HG02571 (cell line): ENCODE results near the gene SUPT6H.
"Not testable (repeated sequence)": the region's sequence is repeated elsewhere in the genome, so short reads cannot be mapped to it uniquely, and the experiment has no call there.

ENCODE experiments used
- ATAC-seq: cut with Tn5 transposase; IDR thresholded peaks from one replicate; pipeline ENCODE4 v1.9.1; 2021; ENCODE audit warnings: mild to moderate bottlenecking, moderate library complexity; ENCODE audit not compliant: unreplicated experiment

Gene SUPT6H

DNA sequence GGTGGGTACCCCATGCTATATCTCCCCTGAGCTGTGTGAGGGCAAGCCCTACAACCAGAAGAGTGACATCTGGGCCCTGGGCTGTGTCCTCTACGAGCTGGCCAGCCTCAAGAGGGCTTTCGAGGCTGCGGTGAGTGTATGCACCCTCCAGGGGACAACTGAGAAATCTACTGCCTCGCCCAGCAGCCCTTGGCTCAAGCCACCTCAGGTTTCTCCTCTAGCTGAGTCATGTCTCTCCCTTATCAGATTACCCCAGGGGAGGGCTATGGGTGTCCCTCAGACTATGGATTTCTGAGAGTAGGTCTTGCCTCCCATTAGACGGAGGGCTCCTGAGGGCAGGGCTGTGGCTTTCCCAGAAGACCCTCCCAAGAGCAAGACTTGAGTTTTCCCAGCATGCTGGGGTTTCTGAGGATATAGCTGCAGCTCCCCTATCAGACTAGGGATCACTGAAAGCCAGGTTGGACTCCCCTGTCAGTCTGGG is 73.3 kb downstream of the SUPT6H start:
- no peak for ATAC-seq

DNA sequence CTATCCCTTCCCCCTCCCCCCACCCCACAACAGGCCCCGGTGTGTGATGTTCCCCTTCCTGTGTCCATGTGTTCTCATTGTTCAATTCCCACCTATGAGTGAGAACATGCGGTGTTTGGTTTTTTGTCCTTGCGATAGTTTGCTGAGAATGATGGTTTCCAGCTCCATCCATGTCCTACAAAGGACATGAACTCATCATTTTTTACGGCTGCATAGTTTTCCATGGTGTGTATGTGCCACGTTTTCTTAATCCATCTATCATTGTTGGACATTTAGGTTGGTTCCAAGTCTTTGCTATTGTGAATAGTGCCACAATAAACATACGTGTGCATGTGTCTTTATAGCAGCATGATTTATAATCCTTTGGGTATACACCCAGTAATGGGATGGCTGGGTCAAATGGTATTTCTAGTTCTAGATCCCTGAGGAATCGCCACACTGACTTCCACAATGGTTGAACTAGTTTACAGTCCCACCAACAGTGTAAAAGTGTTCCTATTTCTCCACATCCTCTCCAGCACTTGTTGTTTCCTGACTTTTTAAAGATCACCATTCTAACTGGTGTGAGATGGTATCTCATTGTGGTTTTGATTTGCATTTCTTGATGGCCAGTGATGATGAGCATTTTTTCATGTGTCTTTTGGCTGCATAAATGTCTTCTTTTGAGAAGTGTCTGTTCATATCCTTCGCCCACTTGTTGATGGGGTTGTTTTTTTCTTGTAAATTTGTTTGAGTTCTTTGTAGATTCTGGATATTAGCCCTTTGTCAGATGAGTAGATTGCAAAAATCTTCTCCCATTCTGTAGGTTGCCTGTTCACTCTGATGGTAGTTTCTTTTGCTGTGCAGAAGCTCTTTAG is 74.1 kb downstream of the SUPT6H start:
- not testable (repeated sequence) for ATAC-seq

DNA sequence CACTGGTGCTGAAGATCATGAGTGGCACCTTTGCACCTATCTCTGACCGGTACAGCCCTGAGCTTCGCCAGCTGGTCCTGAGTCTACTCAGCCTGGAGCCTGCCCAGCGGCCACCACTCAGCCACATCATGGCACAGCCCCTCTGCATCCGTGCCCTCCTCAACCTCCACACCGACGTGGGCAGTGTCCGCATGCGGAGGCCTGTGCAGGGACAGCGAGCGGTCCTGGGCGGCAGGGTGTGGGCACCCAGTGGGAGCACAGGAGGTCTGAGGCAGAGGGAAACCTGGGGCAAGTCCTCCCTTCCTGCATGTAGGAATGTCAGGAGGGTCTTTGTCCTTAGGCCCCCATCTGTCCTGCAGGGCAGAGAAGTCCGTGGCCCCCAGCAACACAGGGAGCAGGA is 75.3 kb downstream of the SUPT6H start:
- ATAC-seq = no peak

DNA sequence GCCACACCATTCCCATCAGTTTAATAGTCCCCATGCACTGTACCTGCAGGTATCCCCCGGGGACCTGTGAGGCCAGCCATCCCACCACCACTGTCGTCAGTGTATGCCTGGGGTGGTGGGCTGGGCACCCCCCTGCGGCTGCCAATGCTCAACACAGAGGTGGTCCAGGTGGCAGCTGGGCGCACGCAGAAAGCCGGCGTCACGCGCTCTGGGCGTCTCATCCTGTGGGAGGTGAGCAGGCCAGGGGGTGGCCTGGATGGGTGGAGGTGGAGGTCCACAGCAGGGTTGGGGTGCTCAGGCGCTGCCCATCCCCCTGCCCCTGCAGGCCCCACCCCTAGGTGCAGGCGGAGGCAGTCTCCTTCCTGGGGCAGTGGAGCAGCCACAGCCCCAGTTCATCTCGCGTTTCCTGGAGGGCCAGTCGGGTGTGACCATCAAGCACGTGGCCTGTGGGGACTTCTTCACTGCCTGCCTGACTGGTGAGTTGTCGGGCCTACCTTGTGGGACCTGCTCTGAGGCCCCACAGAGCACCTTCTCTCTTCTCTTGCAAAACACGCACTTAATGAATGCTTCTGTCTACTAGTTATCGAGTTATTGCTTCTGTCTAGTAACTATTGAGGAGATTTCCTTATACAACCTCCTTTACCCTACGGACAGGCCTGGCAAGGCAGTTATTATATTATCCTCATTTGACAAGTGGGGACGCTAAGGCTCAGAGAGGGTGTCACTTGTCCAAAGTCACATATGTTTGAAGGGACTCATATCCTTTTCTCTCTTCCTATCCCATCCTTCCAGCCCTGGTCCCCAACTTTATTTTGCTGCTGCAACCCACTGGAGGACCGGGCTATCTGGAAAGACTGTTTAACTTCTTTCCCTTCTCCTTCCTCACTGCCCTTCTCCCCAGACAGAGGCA is 76.0 kb downstream of the SUPT6H start:
- ATAC-seq = peak; percentile 50

DNA sequence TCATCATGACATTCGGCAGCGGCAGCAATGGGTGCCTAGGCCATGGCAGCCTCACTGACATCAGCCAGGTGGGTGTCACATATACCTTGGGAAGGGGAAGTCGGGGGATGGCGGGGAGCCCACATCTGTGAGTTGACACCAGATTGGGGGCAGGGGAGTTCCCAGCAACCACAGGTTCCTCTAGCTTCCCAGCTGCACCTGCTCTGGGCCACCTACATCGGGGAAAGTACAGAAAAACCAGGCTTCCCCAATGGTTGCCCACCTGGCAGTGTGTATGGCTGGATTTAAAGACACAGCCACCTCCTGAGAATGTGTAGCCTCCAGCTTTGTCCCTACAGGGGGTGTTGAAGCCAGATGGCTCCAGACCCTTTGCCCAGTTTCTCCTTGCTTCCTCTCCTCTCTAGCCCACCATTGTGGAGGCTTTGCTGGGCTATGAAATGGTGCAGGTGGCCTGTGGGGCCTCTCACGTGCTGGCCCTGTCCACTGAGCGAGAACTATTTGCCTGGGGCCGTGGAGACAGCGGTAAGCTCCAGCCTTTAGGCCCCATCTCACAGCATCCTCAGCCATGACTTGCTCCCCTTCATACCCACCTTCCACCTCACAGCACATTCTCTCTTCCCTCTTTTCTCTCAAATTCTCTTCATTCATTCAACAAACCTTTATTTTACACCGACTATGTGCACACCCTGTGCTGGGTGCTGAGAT is 76.8 kb downstream of the SUPT6H start:
- ATAC-seq = no peak

DNA sequence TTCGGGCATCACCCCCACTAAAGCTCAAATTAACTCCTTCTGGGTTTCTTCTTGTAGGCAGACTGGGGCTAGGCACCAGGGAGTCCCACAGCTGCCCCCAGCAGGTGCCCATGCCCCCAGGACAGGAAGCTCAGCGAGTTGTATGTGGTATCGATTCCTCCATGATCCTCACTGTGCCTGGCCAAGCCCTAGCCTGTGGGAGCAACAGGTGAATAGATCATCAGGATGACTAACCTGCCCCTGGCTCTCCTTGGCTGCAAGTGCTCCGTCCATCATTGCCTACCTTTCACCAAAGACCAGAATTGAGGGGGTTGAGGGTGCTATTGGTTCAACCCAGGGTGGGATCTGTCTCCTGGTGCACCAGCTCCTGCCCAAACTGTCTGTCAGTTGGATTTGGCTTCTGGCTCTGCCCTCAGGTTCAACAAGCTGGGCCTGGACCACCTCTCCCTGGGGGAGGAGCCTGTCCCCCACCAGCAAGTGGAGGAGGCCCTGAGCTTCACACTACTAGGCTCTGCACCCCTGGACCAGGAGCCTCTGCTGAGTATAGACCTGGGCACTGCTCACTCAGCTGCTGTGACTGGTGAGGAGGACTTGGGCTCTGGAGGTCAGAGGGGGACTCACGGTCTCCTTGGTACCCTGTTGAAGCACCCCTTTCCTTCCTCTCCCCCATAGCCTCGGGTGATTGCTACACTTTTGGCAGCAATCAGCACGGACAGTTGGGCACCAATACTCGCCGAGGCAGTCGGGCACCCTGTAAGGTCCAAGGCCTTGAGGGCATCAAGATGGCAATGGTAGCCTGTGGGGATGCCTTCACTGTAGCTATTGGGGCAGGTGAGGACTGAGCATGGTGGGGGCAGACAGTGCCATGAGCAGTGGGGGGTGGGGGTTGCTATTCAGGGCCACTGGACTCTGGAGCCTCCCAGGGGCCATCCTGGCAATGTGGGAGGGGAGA is 78.7 kb downstream of the SUPT6H start:
- no peak for ATAC-seq

DNA sequence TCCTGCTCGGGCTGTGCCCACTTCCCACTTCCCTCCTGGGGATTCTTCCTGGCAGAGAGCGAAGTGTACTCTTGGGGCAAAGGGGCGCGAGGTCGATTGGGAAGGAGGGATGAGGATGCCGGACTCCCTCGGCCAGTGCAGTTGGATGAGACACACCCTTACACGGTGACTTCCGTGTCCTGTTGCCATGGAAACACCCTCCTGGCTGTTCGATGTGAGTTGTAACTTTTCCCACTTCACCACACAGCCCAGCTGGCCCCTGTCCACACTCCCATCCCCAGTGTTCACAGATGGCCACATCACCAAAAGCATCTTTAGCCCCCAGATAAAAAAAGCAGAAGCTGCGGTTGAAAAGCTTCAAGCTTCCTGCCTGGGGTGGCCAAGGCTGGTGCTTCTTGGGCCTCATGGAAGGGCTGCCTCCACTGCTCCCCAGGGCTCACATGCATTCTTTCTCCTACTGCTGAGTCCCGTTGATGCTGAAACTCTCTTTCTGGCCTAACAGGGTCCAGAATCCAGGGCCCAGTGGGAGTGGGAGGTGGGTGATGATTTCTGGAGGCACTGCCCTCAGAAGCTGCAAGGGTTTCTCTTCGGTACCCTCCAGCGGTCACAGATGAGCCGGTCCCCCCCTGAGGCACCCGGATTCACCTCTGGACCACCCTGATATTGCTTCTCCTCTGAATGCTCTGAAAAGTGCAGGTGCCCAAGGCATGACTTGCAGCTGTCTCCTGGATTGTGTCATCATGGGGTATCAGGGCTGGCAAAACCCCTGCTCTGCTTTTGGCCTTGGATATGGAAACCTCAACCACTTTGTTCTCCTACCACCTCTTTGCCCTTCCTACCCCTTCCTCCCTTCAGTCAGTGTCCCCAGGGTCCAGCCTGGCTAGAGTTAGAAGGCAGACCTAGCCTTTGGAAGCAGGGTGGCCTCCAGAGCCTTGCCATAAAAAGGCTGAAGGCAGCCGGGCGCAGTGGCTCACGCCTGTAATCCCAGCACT is 79.6 kb downstream of the SUPT6H start:
- ATAC-seq = no peak

DNA sequence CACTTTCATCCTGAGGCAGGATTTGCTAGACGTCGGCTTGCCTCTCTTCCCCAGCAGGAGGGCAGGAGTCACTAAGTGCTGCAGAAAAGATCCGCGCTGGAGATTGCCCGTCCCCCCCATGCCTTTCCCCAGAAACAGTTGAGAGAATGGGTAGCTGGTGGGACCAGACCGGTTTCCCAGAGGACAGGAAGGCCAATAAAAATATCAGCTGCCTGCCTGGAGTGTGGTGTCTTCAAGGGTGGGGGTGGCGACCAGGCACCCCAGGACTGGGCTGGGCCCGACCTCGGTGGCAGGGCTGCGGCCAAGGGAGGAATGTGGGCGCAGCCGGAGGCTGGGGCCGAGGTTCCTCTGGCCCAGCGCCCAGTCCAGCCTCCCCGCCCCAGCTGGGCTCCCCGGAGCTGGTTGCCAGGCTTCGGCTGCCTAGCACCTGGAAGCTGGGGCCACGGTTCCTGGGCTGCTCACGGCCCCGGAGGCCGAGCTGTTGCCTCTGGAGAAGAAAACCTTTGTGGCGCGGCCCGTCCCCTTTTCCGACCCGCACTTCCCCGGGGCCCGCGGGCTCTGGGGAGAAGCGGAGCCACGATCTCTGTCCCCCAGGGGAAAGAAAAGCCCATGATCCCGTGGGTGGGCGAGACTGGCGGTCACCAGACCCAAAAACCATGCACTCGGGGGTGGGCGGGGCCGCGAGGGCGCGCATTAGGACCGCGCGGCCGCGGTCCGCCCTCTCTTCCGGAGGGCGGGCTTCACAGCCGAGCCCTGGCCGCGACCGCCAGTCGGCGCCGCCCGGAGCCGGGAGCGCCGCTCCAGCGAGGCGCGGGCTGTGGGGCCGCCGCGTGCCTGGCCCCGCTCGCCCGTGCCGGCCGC is 81.5 kb downstream of the SUPT6H start, which contains the start of gene TRAF4:
Gene TRAF4 (plus strand): TSS at position 769 of the 861 bp plus-strand sequence. CDS start 102 bp downstream, outside the sequence.
- ATAC-seq = peak; percentile 52

DNA sequence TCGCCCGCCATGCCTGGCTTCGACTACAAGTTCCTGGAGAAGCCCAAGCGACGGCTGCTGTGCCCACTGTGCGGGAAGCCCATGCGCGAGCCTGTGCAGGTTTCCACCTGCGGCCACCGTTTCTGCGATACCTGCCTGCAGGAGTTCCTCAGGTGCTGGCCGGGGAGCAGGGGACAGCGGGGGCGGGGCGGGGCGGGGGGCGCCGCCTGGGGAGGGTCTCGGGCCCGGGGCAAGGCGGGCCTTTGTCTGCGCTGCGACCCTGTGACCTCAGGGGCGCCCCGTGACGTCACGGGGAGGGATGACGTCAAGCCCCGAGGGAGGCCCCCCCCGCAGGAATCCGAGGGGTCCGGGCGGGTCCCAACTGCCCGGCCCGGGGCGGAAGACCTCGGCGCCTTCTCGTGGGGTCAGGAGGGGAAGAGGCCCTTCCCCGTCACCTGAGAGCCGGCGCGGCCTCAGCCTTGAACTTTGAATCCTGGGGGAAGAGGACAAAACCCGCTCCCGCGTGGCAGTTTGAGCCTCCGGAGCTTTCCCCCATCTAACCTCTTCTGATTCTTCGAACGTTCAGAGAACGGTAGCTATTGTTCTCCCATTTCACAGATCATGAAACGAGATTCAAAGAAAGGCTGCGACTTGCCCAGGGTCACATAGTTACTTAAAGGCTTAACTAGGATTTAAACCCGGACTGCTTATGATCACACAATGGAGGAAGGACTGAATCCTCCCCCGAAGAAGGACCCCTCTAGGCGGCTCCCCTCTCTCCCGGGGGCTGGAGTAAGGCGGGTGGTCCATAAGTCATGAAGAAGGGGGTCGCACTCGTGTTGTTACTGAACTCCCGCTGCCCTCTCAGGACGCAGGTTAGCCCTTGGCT is 82.3 kb downstream of the SUPT6H start:
- ATAC-seq = peak; percentile 18

DNA sequence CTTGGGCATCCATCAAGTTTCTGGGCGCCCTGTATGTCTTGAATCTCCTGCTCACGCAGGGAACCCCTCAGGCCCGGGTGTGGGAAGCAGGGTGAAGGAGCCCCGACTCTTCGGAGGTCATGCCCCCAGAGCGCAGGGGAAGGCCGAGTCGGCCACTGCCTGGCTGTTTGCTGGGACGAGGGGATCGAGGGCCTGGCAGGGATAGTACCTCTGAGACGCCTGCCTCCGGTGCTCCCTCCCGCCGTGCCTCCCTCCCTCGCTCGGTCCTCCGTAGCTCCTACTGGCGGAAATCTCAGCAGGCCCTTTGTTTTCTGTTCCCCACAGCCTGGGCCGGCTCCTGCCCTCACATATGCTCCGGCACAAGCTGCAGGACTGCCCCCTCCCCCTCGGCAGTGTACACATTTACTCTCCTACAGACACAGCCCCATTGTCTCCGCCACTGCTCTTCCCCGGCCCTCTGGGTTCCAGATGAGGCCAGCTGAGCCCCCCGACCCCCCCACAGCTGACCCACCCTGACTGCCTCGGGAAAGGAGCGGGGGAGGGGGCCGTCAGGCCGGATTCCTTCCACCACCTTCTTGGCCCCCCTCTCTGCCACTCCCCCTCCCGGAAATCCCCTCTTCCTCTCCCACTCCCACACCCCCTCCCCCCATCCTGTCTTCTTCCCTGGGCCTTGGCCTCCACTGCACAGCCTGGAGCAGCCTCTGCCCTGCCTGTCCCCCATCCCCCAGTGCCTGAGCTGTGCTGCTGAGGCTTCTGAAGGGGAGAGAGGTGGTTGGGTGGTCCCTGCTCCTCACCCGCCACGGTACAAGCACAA is 83.2 kb downstream of the SUPT6H start:
- no peak for ATAC-seq

DNA sequence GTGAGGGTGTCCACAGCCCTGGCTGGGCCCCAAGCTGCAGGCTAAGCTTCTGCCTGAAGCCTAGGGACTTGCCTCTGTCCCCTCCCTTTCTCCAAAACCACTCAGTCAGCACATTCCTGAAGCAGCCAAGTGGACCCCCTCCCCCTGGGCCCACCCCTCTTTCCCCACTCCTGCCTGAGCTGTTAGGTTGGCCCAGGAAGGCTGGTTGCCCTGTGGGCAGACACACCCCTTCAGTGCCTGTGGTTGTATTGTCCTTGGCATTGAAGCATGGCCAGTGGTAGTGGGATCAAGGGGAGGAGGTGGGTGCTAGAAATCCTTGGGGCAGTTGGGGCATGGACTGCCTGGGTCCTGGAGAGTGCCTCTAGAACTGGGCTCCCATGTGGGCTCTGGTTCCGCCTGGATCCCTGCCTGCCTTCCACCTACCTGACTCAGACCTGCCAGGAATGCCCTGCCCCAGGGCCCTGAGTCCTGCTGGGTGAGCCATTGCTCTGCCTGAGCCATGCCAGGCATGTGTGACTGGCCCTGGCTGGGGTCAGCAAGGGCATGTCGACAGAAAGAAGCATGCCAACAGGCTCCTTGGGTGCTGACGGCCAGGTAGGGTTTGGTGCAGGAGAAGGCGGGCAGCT is 83.9 kb downstream of the SUPT6H start:
- ATAC-seq = no peak

DNA sequence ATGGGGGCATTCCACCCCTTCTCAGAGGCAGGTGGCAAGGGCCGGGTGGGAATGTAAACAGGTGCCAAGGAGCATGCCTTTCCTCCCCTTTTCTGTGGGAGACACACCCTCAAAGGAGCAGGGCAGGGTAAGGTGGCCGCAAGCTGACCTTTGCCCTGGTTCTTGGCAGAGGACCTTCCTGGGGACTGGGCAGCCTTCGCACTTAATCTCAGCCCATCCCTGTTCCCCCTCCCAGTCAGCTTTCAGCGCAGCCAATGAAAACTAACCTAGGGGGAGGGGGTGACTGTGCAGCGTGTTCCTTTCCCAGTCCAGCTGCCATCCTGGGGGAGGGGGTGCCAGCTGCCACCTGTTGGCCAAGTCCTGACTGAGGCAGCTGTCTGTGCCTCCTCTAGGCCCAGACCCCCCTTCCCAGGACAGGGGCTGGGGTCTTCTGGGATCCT is 84.6 kb downstream of the SUPT6H start:
- ATAC-seq = no peak

DNA sequence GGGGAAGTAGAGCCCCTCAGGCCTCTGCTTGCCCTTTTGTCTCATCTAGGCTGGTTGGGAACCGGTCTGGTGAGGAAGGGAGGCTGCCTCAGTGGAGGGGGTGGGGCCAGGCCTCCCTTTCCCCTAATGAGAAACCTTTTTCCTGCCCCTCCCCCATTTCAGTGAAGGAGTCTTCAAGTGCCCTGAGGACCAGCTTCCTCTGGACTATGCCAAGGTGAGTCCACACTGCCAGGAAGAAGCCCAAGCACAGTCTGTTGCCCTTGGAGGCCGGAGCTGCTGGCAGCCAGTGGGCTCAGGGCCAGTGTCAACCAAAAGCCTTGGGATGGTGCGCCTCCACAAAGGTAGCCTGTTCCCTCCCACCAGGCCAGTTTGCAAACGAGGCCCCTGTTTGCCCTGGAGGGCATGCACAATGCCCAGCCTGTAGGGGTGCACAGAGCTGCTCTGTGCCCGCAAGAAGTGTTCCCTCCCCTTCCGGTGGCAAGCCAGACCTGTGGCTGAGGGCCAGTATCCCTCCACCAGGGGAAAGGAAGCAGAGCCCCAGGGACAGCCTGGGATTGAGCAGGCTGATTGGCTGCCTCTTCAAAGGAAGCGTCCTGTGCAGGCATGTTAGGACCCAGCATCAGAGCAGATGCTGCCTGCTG is 85.2 kb downstream of the SUPT6H start:
- ATAC-seq = no peak

DNA sequence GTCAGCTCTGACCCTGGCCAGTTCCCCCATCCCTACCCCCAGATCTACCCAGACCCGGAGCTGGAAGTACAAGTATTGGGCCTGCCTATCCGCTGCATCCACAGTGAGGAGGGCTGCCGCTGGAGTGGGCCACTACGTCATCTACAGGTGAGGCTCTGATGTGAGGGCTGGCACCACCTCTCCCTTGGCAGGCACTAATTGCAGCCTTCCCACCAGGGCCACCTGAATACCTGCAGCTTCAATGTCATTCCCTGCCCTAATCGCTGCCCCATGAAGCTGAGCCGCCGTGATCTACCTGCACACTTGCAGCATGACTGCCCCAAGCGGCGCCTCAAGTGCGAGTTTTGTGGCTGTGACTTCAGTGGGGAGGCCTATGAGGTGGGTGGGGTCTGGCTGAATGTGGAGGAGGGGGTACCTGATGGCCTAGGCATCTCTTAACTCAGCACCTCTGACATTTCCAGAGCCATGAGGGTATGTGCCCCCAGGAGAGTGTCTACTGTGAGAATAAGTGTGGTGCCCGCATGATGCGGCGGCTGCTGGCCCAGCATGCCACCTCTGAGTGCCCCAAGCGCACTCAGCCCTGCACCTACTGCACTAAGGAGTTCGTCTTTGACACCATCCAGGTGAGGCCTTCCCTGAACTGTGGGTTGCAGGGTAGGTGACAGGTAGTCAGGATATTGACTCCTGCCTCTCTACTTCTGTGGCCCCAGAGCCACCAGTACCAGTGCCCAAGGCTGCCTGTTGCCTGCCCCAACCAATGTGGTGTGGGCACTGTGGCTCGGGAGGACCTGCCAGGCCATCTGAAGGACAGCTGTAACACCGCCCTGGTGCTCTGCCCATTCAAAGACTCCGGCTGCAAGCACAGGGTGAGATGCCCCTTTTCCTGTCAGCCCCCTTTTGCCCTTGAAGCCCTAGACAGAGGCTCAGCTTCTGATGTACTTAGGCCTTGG is 86.1 kb downstream of the SUPT6H start:
- no peak for ATAC-seq
